Breast epithelium (tissue), 4 donors: ENCODE results near the gene RIPK3. TPM values are rescaled to one million over a fixed set of nuclear protein-coding genes. Genes with fewer than 3 reads are reported as not detected.
"Not testable (repeated sequence)": the region's sequence is repeated elsewhere in the genome, so short reads cannot be mapped to it uniquely, and the experiment has no call there.

ENCODE experiments used
- DNase-seq, 2 donors: peaks; one replicate each; pipeline ENCODE4 v3.0.0-alpha.2; 2019; ENCODE audit warnings: low spot score in 2 of 2
- H3K27ac ChIP-seq, 2 donors: fragments of 200-600 bp; sonication (generic) in 1 of 2; one replicate each; pipeline ENCODE4 v1.5.1; 2016 to 2019; ENCODE audit warnings: mild to moderate bottlenecking in 1 of 2
- H3K27me3 ChIP-seq, 2 donors: fragments of 200-600 bp; sonication (generic) in 1 of 2; one replicate each; pipeline versions ENCODE4 v1.5.1 to v1.6.0; 2017 to 2019; ENCODE audit warnings: control low read depth in 1 of 2, mild to moderate bottlenecking in 1 of 2
- H3K36me3 ChIP-seq: fragments of 200-600 bp; one replicate; pipeline ENCODE4 v1.5.1; 2019
- H3K4me1 ChIP-seq, 2 donors: fragments of 200-600 bp; sonication (generic); one replicate each; pipeline ENCODE4 v1.5.1; 2016 to 2019; ENCODE audit warnings: control low read depth in 1 of 2
- H3K4me3 ChIP-seq, 3 donors: fragments of 200-600 bp; sonication (generic); 1 replicate in 2 of 3; 2 replicates in 1 of 3; pipeline ENCODE4 v1.5.1; 2016 to 2019; ENCODE audit warnings: mild to moderate bottlenecking in 3 of 3, moderate library complexity in 2 of 3
- H3K9me3 ChIP-seq, 2 donors: fragments of 200-600 bp; sonication (generic) in 1 of 2; one replicate each; pipeline ENCODE4 v1.5.1; 2016 to 2019; ENCODE audit warnings: control low read depth in 1 of 2
- POLR2A ChIP-seq: fragments of 450-650 bp; IDR thresholded peaks from one replicate; pipeline ENCODE4 v1.6.1; 2016; ENCODE audit warnings: antibody characterized with exemption, mild to moderate bottlenecking, moderate library complexity
- POLR2AphosphoS5 ChIP-seq, 3 donors: sonication (generic); formaldehyde crosslinking; IDR thresholded peaks; one replicate each; pipeline ENCODE4 v1.6.1; 2017; ENCODE audit warnings: antibody characterized with exemption in 3 of 3
- intact Hi-C: fragments of 100-400 bp; cut with DNase I; formaldehyde crosslinking; loops from one replicate; pipeline ENCODE4 v1.15.1; 2023; ENCODE audit warnings: low total_unique reads
- total RNA-seq, 3 donors: library from RNA; depleted of rRNA; stranded (reverse); fragments of >200 nt; gene quantifications; one replicate each; pipeline ENCODE4 v1.1.0, GENCODE V29; 2016
- TF ChIP-seq, protein P1 (sequence below), 3 donors: fragments of 450-650 bp; IDR thresholded peaks; one replicate each; pipeline ENCODE4 v1.5.1; 2016 to 2017; ENCODE audit warnings: antibody characterized with exemption in 3 of 3, mild to moderate bottlenecking in 3 of 3, moderate library complexity in 3 of 3

RIPK3 gene
- total RNA-seq, 3 donors from 2014 or later: 10.7 to 13.4 (median 12.0) TPM

DNA sequence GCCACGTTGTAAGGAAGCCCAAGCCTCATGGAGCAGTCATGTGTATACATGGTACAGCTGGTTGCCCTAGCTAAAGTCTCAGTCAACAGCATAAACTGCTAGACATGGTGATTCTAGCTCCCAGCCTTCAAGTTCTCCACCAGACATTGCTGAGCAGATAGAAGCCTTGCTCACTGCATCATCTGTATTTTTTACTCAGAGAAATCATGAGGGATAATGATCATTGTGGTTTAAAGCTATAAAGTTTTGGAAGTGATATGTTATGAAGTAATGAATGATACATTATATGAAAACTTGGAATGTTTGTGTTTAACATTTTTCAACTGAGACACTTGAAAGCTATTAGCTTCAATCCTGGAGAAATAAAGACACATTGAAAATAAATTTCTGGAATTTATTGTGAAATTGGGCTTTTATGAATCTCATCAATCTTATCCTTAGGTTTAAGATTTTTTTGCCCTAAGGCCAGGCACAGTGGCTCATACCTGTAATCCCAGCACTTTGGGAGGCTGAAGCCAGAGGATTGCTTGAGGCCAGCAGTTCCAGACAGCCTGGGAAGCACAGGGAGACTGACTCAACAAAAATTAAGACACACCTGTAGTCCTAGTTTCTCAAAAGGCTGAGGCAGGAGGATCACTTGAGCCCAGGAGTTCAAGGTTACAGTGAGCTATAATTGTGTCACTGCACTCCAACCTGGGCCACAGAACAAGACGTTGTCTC, 22.6 kb upstream of the RIPK3 start:
- intact Hi-C loops: no loop called here
- H3K27me3 ChIP-seq: no peaks in the 10 kb centered on the region
- H3K9me3 ChIP-seq: no peaks in the 10 kb centered on the region
- peaks cover 2 to 5% of the 10 kb centered on the region in 2 donors for H3K4me1 ChIP-seq
- DNase-seq: no peak
- TF ChIP-seq, protein P1, sequence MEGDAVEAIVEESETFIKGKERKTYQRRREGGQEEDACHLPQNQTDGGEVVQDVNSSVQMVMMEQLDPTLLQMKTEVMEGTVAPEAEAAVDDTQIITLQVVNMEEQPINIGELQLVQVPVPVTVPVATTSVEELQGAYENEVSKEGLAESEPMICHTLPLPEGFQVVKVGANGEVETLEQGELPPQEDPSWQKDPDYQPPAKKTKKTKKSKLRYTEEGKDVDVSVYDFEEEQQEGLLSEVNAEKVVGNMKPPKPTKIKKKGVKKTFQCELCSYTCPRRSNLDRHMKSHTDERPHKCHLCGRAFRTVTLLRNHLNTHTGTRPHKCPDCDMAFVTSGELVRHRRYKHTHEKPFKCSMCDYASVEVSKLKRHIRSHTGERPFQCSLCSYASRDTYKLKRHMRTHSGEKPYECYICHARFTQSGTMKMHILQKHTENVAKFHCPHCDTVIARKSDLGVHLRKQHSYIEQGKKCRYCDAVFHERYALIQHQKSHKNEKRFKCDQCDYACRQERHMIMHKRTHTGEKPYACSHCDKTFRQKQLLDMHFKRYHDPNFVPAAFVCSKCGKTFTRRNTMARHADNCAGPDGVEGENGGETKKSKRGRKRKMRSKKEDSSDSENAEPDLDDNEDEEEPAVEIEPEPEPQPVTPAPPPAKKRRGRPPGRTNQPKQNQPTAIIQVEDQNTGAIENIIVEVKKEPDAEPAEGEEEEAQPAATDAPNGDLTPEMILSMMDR (IDR thresholded peaks at IDR 0.05): no peak
- no peak for TF ChIP-seq POLR2A
- TF ChIP-seq POLR2AphosphoS5 (IDR thresholded peaks at IDR 0.05): no peak
- H3K27ac ChIP-seq: no peak overlapping the region
- no peak overlapping the region for H3K4me3 ChIP-seq
- H3K36me3 ChIP-seq: no peaks in the 10 kb centered on the region

DNA sequence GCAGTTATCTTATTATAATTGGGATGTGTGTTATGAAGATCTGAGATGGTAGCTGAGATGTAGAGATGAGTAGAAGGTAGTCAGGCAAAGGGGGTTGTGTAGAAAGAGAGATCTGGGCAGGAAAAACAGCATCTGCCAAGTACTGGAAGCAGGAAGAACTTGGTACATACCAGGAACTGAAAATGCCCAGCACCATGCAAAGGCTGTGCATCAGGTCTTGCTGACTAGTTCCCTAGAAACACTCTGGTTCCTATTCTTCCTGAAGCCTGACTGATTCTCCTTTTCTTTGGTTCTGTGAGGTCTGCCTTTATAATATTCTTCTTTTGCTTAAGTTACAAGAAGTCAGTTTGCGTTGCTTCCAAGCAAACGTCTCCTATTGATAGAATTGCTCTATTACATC, 21.5 kb upstream of the RIPK3 start:
- TF ChIP-seq POLR2AphosphoS5 (IDR thresholded peaks at IDR 0.05): no peak
- DNase-seq: no peak
- intact Hi-C loops: no loop called here

DNA sequence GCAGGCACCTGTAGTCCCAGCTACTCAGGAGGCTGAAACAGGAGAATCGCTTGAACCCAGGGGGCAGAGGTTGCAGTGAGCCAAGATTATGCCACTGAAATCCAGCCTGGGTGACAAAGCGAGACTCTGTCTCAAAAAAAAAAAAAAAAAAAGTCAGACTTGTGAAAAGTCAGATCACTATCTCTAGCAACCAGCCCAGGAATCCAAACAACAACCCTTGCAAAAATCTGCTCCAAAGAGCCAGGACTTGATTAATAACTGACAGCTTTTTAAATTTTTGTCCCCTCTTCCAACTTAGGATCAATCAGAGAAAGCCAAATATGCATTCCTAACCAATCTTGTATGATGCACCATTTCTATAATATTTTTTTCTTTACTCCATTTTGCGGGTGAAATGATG, 20.5 kb upstream of the RIPK3 start:
- H3K4me1 ChIP-seq: peaks cover 0 to 2% of the 10 kb centered on the region in 2 donors
- TF ChIP-seq POLR2A (no peak), POLR2AphosphoS5 (IDR thresholded peaks at IDR 0.05) (no peak)
- TF ChIP-seq, protein P1 (IDR thresholded peaks at IDR 0.05): no peak
- H3K27ac ChIP-seq: no peak overlapping the region
- H3K4me3 ChIP-seq: no peak overlapping the region
- intact Hi-C loops: no loop called here
- no peaks in the 10 kb centered on the region for H3K27me3 ChIP-seq
- no peaks in the 10 kb centered on the region for H3K36me3 ChIP-seq
- H3K9me3 ChIP-seq: no peaks in the 10 kb centered on the region
- DNase-seq: no peak

More for the DNA sequence above, 21.5 kb upstream of the RIPK3 start:
- Histone ChIP-seq H3K9me3 (no peaks in the 10 kb centered on the region), H3K27ac (no peak overlapping the region), H3K4me3 (no peak overlapping the region), H3K36me3 (no peaks in the 10 kb centered on the region), H3K4me1 (peaks cover 0 to 5% of the 10 kb centered on the region in 2 donors), H3K27me3 (no peaks in the 10 kb centered on the region)

DNA sequence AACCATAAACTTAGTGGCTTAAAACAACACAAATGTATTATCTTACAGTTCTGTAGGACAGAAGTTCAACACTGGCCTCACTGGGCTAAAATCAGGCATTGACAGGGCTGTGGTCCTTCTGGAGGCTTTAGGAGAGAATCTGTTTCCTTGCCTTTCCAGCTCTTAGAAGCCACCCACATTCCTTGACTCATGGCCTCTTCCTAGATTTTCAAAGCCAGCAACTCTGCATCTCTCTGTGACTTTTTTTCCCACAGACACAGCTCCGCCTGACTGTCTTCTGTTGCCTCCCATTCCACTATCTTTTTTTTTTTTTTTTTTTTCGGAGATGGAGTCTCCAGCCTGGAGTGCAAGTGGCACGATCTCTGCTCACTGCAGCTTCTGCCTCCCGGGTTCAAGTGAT, 16.4 kb upstream of the RIPK3 start:
- Histone ChIP-seq H3K27me3 (no peaks in the 10 kb centered on the region), H3K27ac (no peak overlapping the region), H3K36me3 (no peaks in the 10 kb centered on the region), H3K9me3 (no peaks in the 10 kb centered on the region), H3K4me1 (no peaks in the 10 kb centered on the region), H3K4me3 (no peak overlapping the region)
- intact Hi-C loops: no loop called here
- TF ChIP-seq, protein P1 (IDR thresholded peaks at IDR 0.05): no peak
- no peak for TF ChIP-seq POLR2A
- no peak for TF ChIP-seq POLR2AphosphoS5 (IDR thresholded peaks at IDR 0.05)
- DNase-seq: no peak

DNA sequence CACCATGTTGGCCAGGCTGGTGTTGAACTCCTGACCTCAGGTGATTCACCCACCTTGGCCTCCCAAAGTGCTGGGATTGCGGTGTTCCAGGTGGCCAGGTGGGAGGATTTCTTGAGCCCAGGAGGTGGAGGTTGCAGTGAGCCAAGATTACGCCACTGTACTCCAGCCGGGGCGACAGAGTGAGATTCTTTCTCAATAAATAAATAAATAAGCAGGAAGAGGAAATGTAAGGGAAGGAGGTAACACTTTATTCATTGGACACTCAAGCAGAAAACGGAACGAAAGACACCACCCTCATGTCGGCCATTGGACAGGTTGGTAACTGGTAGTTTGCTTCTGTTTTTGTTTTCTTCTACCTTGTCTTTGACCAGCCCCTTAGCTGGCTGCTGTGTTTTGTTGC, 15.2 kb upstream of the RIPK3 start:
- Histone ChIP-seq H3K4me1 (no peaks in the 10 kb centered on the region), H3K27ac (peak overlapping the region in 1 of 2 donors; percentile 70), H3K4me3 (no peak overlapping the region), H3K9me3 (no peaks in the 10 kb centered on the region), H3K36me3 (no peaks in the 10 kb centered on the region), H3K27me3 (no peaks in the 10 kb centered on the region)
- no peak for DNase-seq
- TF ChIP-seq, protein P1 (IDR thresholded peaks at IDR 0.05): no peak
- TF ChIP-seq POLR2AphosphoS5 (IDR thresholded peaks at IDR 0.05) (no peak), POLR2A (no peak)
- intact Hi-C loops: no loop called here

DNA sequence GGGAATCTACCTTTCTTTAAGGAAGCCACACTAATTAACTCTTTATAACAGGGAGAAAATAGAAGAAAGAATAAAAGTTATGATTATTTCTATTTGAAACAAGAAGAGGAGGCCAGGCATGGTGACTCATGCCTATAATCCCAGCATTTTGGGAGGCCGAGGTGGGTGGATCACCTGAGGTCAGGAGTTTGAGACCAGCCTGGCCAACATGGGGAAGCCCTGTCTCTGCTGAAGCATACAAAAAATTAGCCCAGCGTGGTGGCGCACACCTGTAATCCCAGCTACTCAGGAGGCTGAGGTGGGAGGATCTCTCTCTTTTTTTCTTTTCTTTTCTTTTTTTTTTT, 14.7 kb upstream of the RIPK3 start:
- not testable (repeated sequence) for H3K27me3 ChIP-seq, H3K4me1 ChIP-seq, H3K36me3 ChIP-seq, H3K4me3 ChIP-seq, H3K9me3 ChIP-seq, DNase-seq
- H3K27ac ChIP-seq: peak overlapping the region; percentile 58 to 70
- intact Hi-C loops: loop anchor here (5.0 kb wide), 1 partner anchor 792 kb away; no protein-coding TSS in a partner anchor
